IMR-90 (cell line): ENCODE measurements around the gene SLC25A25. TPM values are rescaled to one million over a fixed set of nuclear protein-coding genes. Genes with fewer than 3 reads are reported as not detected.

Experiments
- ATAC-seq: fragments of 200-7000 bp; cut with Tn5 transposase; 2 replicates; pipeline ENCODE4 v1.9.1; 2020; ENCODE audit warnings: low read depth, mild to moderate bottlenecking, moderate library complexity
- BruUV-seq: library from RNA; stranded (reverse); fragments of 400-500 nt; replicated peaks from 2 replicates; lab custom pipeline; 2021; lab: Mats Ljungman, UMichigan
- CTCF ChIA-PET: fragments of 300-600 bp; formaldehyde crosslinking; extraction: SDS; loops from one replicate; lab custom pipeline; 2021; ENCODE audit warnings: antibody characterized with exemption; lab: Yijun Ruan, JAX
- POLR2A ChIA-PET: fragments of 300-600 bp; sonication (Branson Sonifier 250); formaldehyde crosslinking; loops from one replicate; lab custom pipeline; 2022; ENCODE audit warnings: antibody characterized with exemption; ENCODE audit not compliant: unreplicated experiment; lab: Charles Lee
- DNase-seq: peaks from one replicate; pipeline ENCODE4 v3.0.0; 2013
- H2AFZ ChIP-seq: replicated peaks from 2 replicates; pipeline ENCODE3; 2013; ENCODE audit warnings: low read length, mild to moderate bottlenecking; ENCODE audit not compliant: poor library complexity
- H2AK5ac ChIP-seq: 2 replicates; pipeline ENCODE4 v1.6.1; 2013; ENCODE audit warnings: low read depth, low read length, inconsistent platforms
- H2AK9ac ChIP-seq: replicated peaks from 2 replicates; pipeline ENCODE3; 2013; ENCODE audit warnings: mild to moderate bottlenecking, low read depth, low read length, moderate library complexity; ENCODE audit not compliant: poor library complexity
- H2BK120ac ChIP-seq: 2 replicates; pipeline ENCODE4 v1.6.1; 2013; ENCODE audit warnings: low read depth, low read length, inconsistent platforms
- H2BK15ac ChIP-seq: 3 replicates; pipeline ENCODE4 v1.6.1; 2013; ENCODE audit warnings: low read depth, low read length, inconsistent platforms
- H2BK20ac ChIP-seq: 2 replicates; pipeline ENCODE4 v1.6.1; 2013; ENCODE audit warnings: low read depth, mild to moderate bottlenecking, inconsistent platforms, low read length, moderate library complexity
- H2BK5ac ChIP-seq: 2 replicates; pipeline ENCODE4 v1.6.1; 2013; ENCODE audit warnings: mild to moderate bottlenecking, low read depth, low read length, inconsistent platforms; ENCODE audit not compliant: poor library complexity, severe bottlenecking
- H3K14ac ChIP-seq: replicated peaks from 2 replicates; pipeline ENCODE4 v1.6.1; 2013; ENCODE audit warnings: low read depth, low read length, inconsistent platforms
- H3K18ac ChIP-seq: 2 replicates; pipeline ENCODE4 v1.6.1; 2013; ENCODE audit warnings: low read depth, low read length, control low read depth
- H3K23ac ChIP-seq: 2 replicates; pipeline ENCODE4 v1.6.1; 2013; ENCODE audit warnings: low read depth, low read length, inconsistent platforms
- H3K27ac ChIP-seq: 2 replicates; pipeline ENCODE4 v1.5.1; 2013; ENCODE audit warnings: mild to moderate bottlenecking, control low read depth, low read length; ENCODE audit not compliant: insufficient read depth
- H3K27me3 ChIP-seq: 2 replicates; pipeline ENCODE4 v1.6.1; 2013; ENCODE audit warnings: low read length; ENCODE audit not compliant: control insufficient read depth, insufficient read depth
- H3K36me3 ChIP-seq: 2 replicates; pipeline ENCODE4 v1.6.1; 2013; ENCODE audit warnings: low read length, mixed read lengths; ENCODE audit not compliant: control insufficient read depth, insufficient read depth
- H3K4ac ChIP-seq: 2 replicates; pipeline ENCODE4 v1.6.1; 2013; ENCODE audit warnings: low read depth, low read length, inconsistent platforms
- H3K4me1 ChIP-seq: 2 replicates; pipeline ENCODE4 v1.6.1; 2013; ENCODE audit warnings: low read length, mixed read lengths; ENCODE audit not compliant: control insufficient read depth, insufficient read depth
- H3K4me2 ChIP-seq: 2 replicates; pipeline ENCODE4 v1.6.1; 2013; ENCODE audit warnings: low read depth, mild to moderate bottlenecking, control low read depth, low read length, moderate library complexity
- H3K4me3 ChIP-seq: 2 replicates; pipeline ENCODE4 v1.5.1; 2013; ENCODE audit warnings: low read depth, mild to moderate bottlenecking, control low read depth, low read length, moderate library complexity; ENCODE audit not compliant: insufficient read depth
- H3K56ac ChIP-seq: 2 replicates; pipeline ENCODE4 v1.6.1; 2013; ENCODE audit warnings: low read length, inconsistent platforms; ENCODE audit not compliant: insufficient read depth; ENCODE audit errors: extremely low read depth
- H3K79me1 ChIP-seq, 2 experiments: 2 replicates each; pipeline ENCODE4 v1.6.1; 2013; ENCODE audit warnings: low read length in 2 of 2, inconsistent platforms in 1 of 2, low read depth in 1 of 2
- H3K9ac ChIP-seq: 2 replicates; pipeline ENCODE4 v1.6.1; 2013; ENCODE audit warnings: low read depth, low read length, control low read depth
- H3K9me1 ChIP-seq: 2 replicates; pipeline ENCODE4 v1.6.1; 2013; ENCODE audit warnings: low read length, inconsistent platforms; ENCODE audit not compliant: insufficient read depth
- H3K9me3 ChIP-seq: 2 replicates; pipeline ENCODE4 v1.6.1; 2013; ENCODE audit warnings: low read length; ENCODE audit not compliant: control insufficient read depth, insufficient read depth
- H4K20me1 ChIP-seq: 2 replicates; pipeline ENCODE4 v1.6.1; 2013; ENCODE audit warnings: low read length, inconsistent platforms; ENCODE audit not compliant: insufficient read depth
- H4K5ac ChIP-seq: 2 replicates; pipeline ENCODE4 v1.6.1; 2013; ENCODE audit warnings: mild to moderate bottlenecking, low read depth, low read length, control low read depth
- H4K8ac ChIP-seq, 2 experiments: 2 replicates each; pipeline ENCODE4 v1.6.1; 2013; ENCODE audit warnings: low read depth in 2 of 2, low read length in 2 of 2, control low read depth in 1 of 2, inconsistent platforms in 1 of 2
- H4K91ac ChIP-seq: 2 replicates; pipeline ENCODE4 v1.6.1; 2013; ENCODE audit warnings: low read depth, low read length, inconsistent platforms; ENCODE audit not compliant: insufficient read depth
- BHLHE40 ChIP-seq: fragments of 150-350 bp; IDR thresholded peaks from 2 replicates; pipeline ENCODE4 v1.6.1; 2016; ENCODE audit warnings: mild to moderate bottlenecking, low read depth, low read length
- CEBPB ChIP-seq: IDR thresholded peaks from 2 replicates; pipeline ENCODE4 v1.6.1; 2012; ENCODE audit warnings: low read depth, low read length, improper control_type of control experiment
- CHD1 ChIP-seq: IDR thresholded peaks from 2 replicates; pipeline ENCODE4 v1.6.1; 2012; ENCODE audit warnings: low read depth, low read length, improper control_type of control experiment
- CTCF ChIP-seq: conservative IDR thresholded peaks from 2 replicates; pipeline ENCODE4 v1.5.1; 2012; ENCODE audit warnings: mild to moderate bottlenecking, low read depth, low read length, improper control_type of control experiment
- ELK1 ChIP-seq: fragments of 150-350 bp; IDR thresholded peaks from 2 replicates; pipeline ENCODE4 v1.6.1; 2016; ENCODE audit warnings: low read depth, mild to moderate bottlenecking, low read length, moderate library complexity, borderline replicate concordance
- FOS ChIP-seq: fragments of 150-350 bp; IDR thresholded peaks from 2 replicates; pipeline ENCODE4 v1.6.1; 2016; ENCODE audit warnings: low read depth, low read length
- MAFK ChIP-seq: IDR thresholded peaks from 2 replicates; pipeline ENCODE4 v1.6.1; 2012; ENCODE audit warnings: low read depth, low read length, improper control_type of control experiment
- MAZ ChIP-seq: IDR thresholded peaks from 2 replicates; pipeline ENCODE4 v1.6.1; 2012; ENCODE audit warnings: low read depth, mild to moderate bottlenecking, low read length, improper control_type of control experiment, moderate library complexity, borderline replicate concordance
- MXI1 ChIP-seq: IDR thresholded peaks from 2 replicates; pipeline ENCODE4 v1.6.1; 2012; ENCODE audit warnings: low read depth, mild to moderate bottlenecking, low read length, moderate library complexity, borderline replicate concordance
- NFE2L2 ChIP-seq: fragments of 150-350 bp; IDR thresholded peaks from 2 replicates; pipeline ENCODE4 v1.6.1; 2016; ENCODE audit warnings: low read depth, mild to moderate bottlenecking, low read length
- POLR2A ChIP-seq: IDR thresholded peaks from 2 replicates; pipeline ENCODE4 v1.6.1; 2012; ENCODE audit warnings: mild to moderate bottlenecking, low read depth, low read length
- RAD21 ChIP-seq: IDR thresholded peaks from 2 replicates; pipeline ENCODE4 v1.6.1; 2012; ENCODE audit warnings: low read length, improper control_type of control experiment
- RCOR1 ChIP-seq: IDR thresholded peaks from 2 replicates; pipeline ENCODE4 v1.6.1; 2012; ENCODE audit warnings: mild to moderate bottlenecking, low read length, improper control_type of control experiment; ENCODE audit not compliant: insufficient replicate concordance
- RFX5 ChIP-seq: IDR thresholded peaks from 2 replicates; pipeline ENCODE4 v1.8.0; 2012; ENCODE audit warnings: low read depth, mild to moderate bottlenecking, low read length, moderate library complexity
- WGBS, 2 experiments: methylation state at CpG; one replicate each; pipeline versions ENCODE4 v1.1.5 to v1.1.7; 2013; ENCODE audit warnings: missing lambda C conversion rate in 2 of 2; ENCODE audit not compliant: insufficient read length in 1 of 2; ENCODE audit errors: extremely low coverage in 2 of 2; 5-methylcytosine and 5-hydroxymethylcytosine counted together
- dilution Hi-C: fragments of 300-500 bp; cut with HindIII; formaldehyde crosslinking; loops from one replicate; pipeline ENCODE4 v1.14.3; 2018; ENCODE audit warnings: low sequenced_read_pairs; ENCODE audit not compliant: unreplicated experiment
- in situ Hi-C: fragments of 300-500 bp; cut with MboI; formaldehyde crosslinking; loops from 3 replicates; pipeline ENCODE4 v1.14.3; 2019; ENCODE audit warnings: low sequenced_read_pairs, inconsistent platforms, mixed read lengths
- intact Hi-C: fragments of 100-400 bp; cut with micrococcal nuclease; formaldehyde crosslinking; loops from 2 replicates; pipeline ENCODE4 v1.10.0; 2022
- polyA plus RNA-seq, 3 experiments: library from polyadenylated mRNA; depleted of rRNA; stranded (reverse); fragments of >200 nt; gene quantifications; 2 replicates each; pipeline ENCODE4 v1.2.3, GENCODE V29; 2012; ENCODE audit warnings: low replicate concordance in 1 of 3
- total RNA-seq: library from RNA; depleted of rRNA; stranded (reverse); fragments of >200 nt; gene quantifications from 2 replicates; pipeline ENCODE4 v1.2.3, GENCODE V29; 2012

The SLC25A25 gene
- total and polyA plus RNA-seq, 2 of the 4 experiments (the other 2 are of a cell fraction), result 14.0 to 17.9 TPM

GRCh38 chr9:128121924-128122808, 54.1 kb downstream of the SLC25A25 start (continued):
- TF ChIP-seq MAFK, result no peak
- TF ChIP-seq POLR2A, result no peak

- Histone ChIP-seq H3K4me2 (no peak overlapping the region), H3K4me1 (peaks cover 6% of the 10 kb centered on the region; the same call in 1 of the 2 replicates), H4K91ac (no peak overlapping the region), H3K27ac (no peak overlapping the region), H2BK20ac (no peak overlapping the region), H3K27me3 (no peaks in the 10 kb centered on the region), H3K79me1 (peaks cover 9 to 30% of the 10 kb centered on the region in 2 experiments; a peak in 3 of 4 replicates), H3K9me1 (peaks cover 4% of the 10 kb centered on the region), H3K9ac (no peak overlapping the region), H2AK9ac (no peak overlapping the region), H4K20me1 (peaks cover 17% of the 10 kb centered on the region; the same call in 1 of the 2 replicates), H2BK15ac (no peak overlapping the region), H3K4me3 (no peak overlapping the region), H2AFZ (no peak overlapping the region), H3K23ac (no peak overlapping the region), H3K18ac (no peak overlapping the region), H3K4ac (no peak overlapping the region), H3K36me3 (peaks cover 24% of the 10 kb centered on the region), H2BK5ac (no peak overlapping the region), H3K56ac (no peak overlapping the region), H3K14ac (no peak overlapping the region), H2BK120ac (no peak overlapping the region), H4K8ac (no peak overlapping the region), H3K9me3 (no peaks in the 10 kb centered on the region), H2AK5ac (no peak overlapping the region), H4K5ac (no peak overlapping the region)
- ATAC-seq (no peak), DNase-seq (no peak)
- CTCF ChIA-PET, result no interaction called here
- dilution Hi-C loops, result no loop called here
- WGBS, 2 experiments, result 90% methylated on average over 17 of the region's 24 CpGs; no CpG with 5 or more reads in 1 of the 2 experiments
- in situ Hi-C loops, result no loop called here
- intact Hi-C loops, result no loop called here
- no TSS peak for BruUV-seq
- POLR2A ChIA-PET, result no interaction called here
- TF ChIP-seq MAFK (no peak), CEBPB (no peak), BHLHE40 (no peak), CHD1 (no peak), FOS (no peak), RCOR1 (no peak), MAZ (no peak), MXI1 (no peak), ELK1 (no peak), POLR2A (no peak), RFX5 (no peak), NFE2L2 (no peak), CTCF (no peak), RAD21 (no peak)
These were observed 54.8 kb downstream of the SLC25A25 start for GRCh38 chr9:128122809-128123175.
